Nephron (organoid): Measurements from ENCODE around the gene BAIAP2.

Source experiments
- H3K27ac Mint-ChIP-seq, 3 experiments: 2 replicates each; pipeline ENCODE4 v1.8.0; 2020; ENCODE audit warnings: mixed read lengths in 3 of 3, mild to moderate bottlenecking in 2 of 3, moderate library complexity in 1 of 3
- H3K27me3 Mint-ChIP-seq: 2 replicates; pipeline ENCODE4 v1.8.0; 2021; ENCODE audit warnings: low read depth, mild to moderate bottlenecking, moderate library complexity, mixed read lengths
- H3K36me3 Mint-ChIP-seq: 2 replicates; pipeline ENCODE4 v1.8.0; 2020; ENCODE audit warnings: low read depth, mixed read lengths
- H3K4me1 Mint-ChIP-seq: 2 replicates; pipeline ENCODE4 v1.8.0; 2020; ENCODE audit warnings: mixed read lengths
- H3K4me3 Mint-ChIP-seq, 3 experiments: 2 replicates each; pipeline ENCODE4 v1.8.0; 2020; ENCODE audit warnings: mild to moderate bottlenecking in 3 of 3, mixed read lengths in 3 of 3, moderate library complexity in 2 of 3
- H3K9me3 Mint-ChIP-seq: 2 replicates; pipeline ENCODE4 v1.8.0; 2020; ENCODE audit warnings: mixed read lengths
- CTCF ChIP-seq, 3 experiments: fragments of 200-600 bp; sonication (generic); IDR thresholded peaks; one replicate each; pipeline ENCODE4 v1.5.0; 2021; ENCODE audit warnings: antibody characterized with exemption in 3 of 3; ENCODE audit not compliant: unreplicated experiment in 3 of 3

The BAIAP2 gene

DNA sequence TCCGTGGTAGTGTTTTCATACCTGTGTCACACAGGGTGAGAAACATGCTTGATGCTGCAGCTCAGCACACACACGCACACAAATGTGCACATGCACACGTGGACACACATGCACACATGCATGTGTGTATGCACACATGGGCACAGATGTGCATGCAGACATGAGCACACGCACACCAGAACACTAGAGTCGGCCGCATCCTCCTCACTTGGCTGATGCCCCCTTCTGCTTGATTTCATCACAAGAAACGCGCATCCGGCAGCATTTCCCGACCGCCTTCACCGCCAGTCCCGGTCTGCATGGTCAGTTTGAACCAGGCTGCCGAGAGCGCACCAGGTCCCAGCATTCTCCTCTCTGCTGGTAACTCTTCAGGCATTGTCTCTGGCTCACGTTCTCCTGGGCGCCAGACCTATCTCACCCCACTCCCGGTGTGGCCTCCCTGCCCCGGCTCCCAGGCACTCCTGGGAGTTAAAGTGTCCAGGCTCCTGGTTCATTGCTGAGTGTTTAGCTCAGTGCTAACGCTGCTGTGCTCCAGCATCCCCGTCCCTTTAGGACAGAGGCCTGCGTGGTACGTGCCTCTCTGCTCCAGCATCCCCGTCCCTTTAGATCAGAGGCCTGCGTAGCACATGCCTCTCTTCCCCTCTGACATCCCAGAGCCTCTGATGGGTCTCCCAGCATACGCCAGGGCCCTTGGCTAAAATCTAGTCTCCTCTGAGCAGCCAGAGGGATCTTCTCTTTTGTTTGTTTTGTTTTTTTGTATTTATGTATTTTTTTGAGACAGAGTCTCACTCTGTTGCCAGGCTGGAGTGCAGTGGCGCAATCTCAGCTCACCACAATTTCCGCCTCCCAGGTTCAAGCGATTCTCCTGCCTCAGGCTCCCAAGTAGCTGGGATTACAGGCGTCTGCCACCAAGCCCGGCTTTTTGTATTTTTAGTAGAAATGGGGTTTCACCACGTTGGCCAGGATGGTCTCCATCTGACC, 16.0 kb downstream of the BAIAP2 start:
- H3K27me3 Mint-ChIP-seq: peaks cover 3% of the 10 kb centered on the region
- H3K9me3 Mint-ChIP-seq: no peaks in the 10 kb centered on the region
- H3K4me1 Mint-ChIP-seq: peaks cover 22% of the 10 kb centered on the region
- no peak overlapping the region for H3K27ac Mint-ChIP-seq
- H3K36me3 Mint-ChIP-seq: peaks cover 6% of the 10 kb centered on the region
- H3K4me3 Mint-ChIP-seq: no peak overlapping the region
- TF ChIP-seq CTCF (IDR thresholded peaks at IDR 0.05; ENCODE audit: unreplicated experiment in 3 of 3): no peak

- Mint-ChIP-seq H3K27ac (peak overlapping the region; percentile 29 to 55 (median 41)), H3K4me3 (no peak overlapping the region), H3K27me3 (peaks cover 3% of the 10 kb centered on the region), H3K9me3 (no peaks in the 10 kb centered on the region), H3K4me1 (peaks cover 26% of the 10 kb centered on the region), H3K36me3 (peaks cover 9% of the 10 kb centered on the region)
- TF ChIP-seq CTCF (IDR thresholded peaks at IDR 0.05; ENCODE audit: unreplicated experiment in 3 of 3): no peak
These were observed 17.4 kb downstream of the BAIAP2 start for GRCh38 chr17:81052199-81052997.

- Mint-ChIP-seq H3K4me1 (peaks cover 25% of the 10 kb centered on the region), H3K27me3 (peaks cover 3% of the 10 kb centered on the region), H3K9me3 (no peaks in the 10 kb centered on the region), H3K36me3 (peaks cover 11% of the 10 kb centered on the region), H3K27ac (peak overlapping the region; percentile 12 to 31 (median 29)), H3K4me3 (no peak overlapping the region)
- TF ChIP-seq CTCF (IDR thresholded peaks at IDR 0.05; ENCODE audit: unreplicated experiment in 3 of 3): no peak
These were observed 18.4 kb downstream of the BAIAP2 start for GRCh38 chr17:81053041-81053970.

DNA sequence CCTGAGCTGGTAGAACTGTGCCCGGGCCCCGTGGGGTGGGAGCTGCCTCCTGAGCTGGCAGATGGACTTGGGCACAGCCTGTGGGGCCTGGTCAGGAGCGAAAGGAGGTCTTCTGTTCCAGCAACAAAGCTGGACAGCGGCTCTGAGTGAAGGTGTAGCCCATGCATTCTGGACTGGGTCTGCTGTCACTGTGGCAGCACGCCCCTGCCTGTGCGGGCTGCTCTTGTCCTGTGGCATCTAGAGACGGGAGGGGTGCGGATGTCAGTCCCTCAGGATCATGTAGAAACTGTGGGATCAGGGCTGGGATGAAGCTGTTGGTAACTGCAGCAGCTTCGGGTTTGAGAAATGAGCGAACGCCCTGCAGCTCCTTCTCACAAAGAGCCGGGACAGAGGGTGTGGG, 19.4 kb downstream of the BAIAP2 start:
- Mint-ChIP-seq H3K4me1 (peaks cover 22% of the 10 kb centered on the region), H3K4me3 (no peak overlapping the region), H3K36me3 (peaks cover 11% of the 10 kb centered on the region), H3K27me3 (no peaks in the 10 kb centered on the region), H3K27ac (peak overlapping the region in 1 of 3 experiments; percentile 51), H3K9me3 (no peaks in the 10 kb centered on the region)
- no peak for TF ChIP-seq CTCF (IDR thresholded peaks at IDR 0.05; ENCODE audit: unreplicated experiment in 3 of 3)

GRCh38 chr17:81054881-81055370, 20.0 kb downstream of the BAIAP2 start:
- H3K4me3 Mint-ChIP-seq: no peak overlapping the region
- H3K4me1 Mint-ChIP-seq: peaks cover 19% of the 10 kb centered on the region
- no peaks in the 10 kb centered on the region for H3K27me3 Mint-ChIP-seq
- no peak overlapping the region for H3K27ac Mint-ChIP-seq
- no peak for TF ChIP-seq CTCF (IDR thresholded peaks at IDR 0.05; ENCODE audit: unreplicated experiment in 3 of 3)
- peaks cover 14% of the 10 kb centered on the region for H3K36me3 Mint-ChIP-seq
- H3K9me3 Mint-ChIP-seq: no peaks in the 10 kb centered on the region
